ENCODE measurements around the gene UBC. TPM values are rescaled to one million over a fixed set of nuclear protein-coding genes. Genes with fewer than 3 reads are reported as not detected.

Gene UBC
- total RNA-seq (1,000 to 10,000 TPM in 2 of 5 donors, 100 to 1,000 TPM in 3; 786 to 1,410 (median 885) TPM), total RNA-seq (596 to 1,715 (median 851) reads per million in 29 experiments)
- total RNA-seq (2013): 1,313 TPM

DNA sequence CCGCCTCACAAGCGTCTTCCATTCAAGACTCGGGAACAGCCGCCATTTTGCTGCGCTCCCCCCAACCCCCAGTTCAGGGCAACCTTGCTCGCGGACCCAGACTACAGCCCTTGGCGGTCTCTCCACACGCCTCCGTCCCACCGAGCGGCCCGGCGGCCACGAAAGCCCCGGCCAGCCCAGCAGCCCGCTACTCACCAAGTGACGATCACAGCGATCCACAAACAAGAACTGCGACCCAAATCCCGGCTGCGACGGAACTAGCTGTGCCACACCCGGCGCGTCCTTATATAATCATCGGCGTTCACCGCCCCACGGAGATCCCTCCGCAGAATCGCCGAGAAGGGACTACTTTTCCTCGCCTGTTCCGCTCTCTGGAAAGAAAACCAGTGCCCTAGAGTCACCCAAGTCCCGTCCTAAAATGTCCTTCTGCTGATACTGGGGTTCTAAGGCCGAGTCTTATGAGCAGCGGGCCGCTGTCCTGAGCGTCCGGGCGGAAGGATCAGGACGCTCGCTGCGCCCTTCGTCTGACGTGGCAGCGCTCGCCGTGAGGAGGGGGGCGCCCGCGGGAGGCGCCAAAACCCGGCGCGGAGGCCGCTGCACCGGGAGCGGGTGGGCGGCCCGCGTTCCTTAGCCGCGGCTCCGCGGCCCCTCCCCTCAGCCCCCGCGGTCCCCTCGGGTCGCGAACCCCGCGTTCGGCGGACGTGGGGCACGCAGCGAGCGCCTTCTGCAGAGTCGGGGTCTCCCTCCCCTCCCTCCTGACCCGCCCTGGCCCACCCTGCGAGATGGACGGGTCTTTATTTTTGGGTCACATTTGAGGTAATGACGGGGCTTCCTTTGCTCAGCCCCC, at the start of gene UBC:
Gene UBC, minus strand, starts transcription at position 259 of the 847 bp plus-strand sequence. CDS start 879 bp downstream, outside the sequence.
- Histone ChIP-seq H3K9me3 (no peaks in the 10 kb centered on the region), H3K27ac (ENCODE audit: low read length) (peak within 1 kb of the TSS; percentile 97), H3K36me3 (ENCODE audit: control insufficient read depth in 2 of 2, extremely low read depth in 1 of 2, insufficient read depth in 1 of 2, low read length in 1 of 2) (peaks cover 5 to 17% of the 10 kb centered on the region in 2 donors), H3K27me3 (replicated peaks in 1 of 2; ENCODE audit: control insufficient read depth in 2 of 2, extremely low read depth in 1 of 2, insufficient read depth in 2 of 2, low read length in 1 of 2) (no peaks in the 10 kb centered on the region), H3K4me1 (ENCODE audit: control insufficient read depth in 1 of 2, extremely low read depth in 1 of 2, insufficient read depth in 2 of 2, low read length in 2 of 2) (peaks cover 44 to 64% of the 10 kb centered on the region in 2 experiments), H3K4me3 (ENCODE audit: control insufficient read depth in 1 of 2, extremely low read depth in 1 of 2, low read length in 1 of 2) (peak within 1 kb of the TSS; percentile 79 to 96)
- Mint-ChIP-seq H3K27ac (peak within 1 kb of the TSS; percentile 100), H3K27me3 (peaks cover 0 to 8% of the 10 kb centered on the region in 2 donors), H3K4me3 (peak within 1 kb of the TSS; percentile 99 to 100 (median 100)), H3K4me1 (peaks cover 80 to 92% (median 83%) of the 10 kb centered on the region in 3 donors), H3K36me3 (peaks cover 35% of the 10 kb centered on the region), H3K9me3 (no peaks in the 10 kb centered on the region)
- whole genome bisulfite sequencing (ENCODE audit: insufficient coverage): under 1% methylated on average over 73 of the region's 85 CpGs
- ATAC-seq (replicated peaks in 1 of 4) (peak; percentile 41 to 61 (median 46)), DNase-seq (peak; percentile 70 to 94 (median 88))
- ChIA-PET CTCF (interaction anchor here (0.6 to 2.5 kb wide), 6 partner anchors 13 to 34 kb away, joined by 3 to 16 read pairs (median 4); no protein-coding TSS in a partner anchor), POLR2A (interaction anchor here (0.6 to 1.3 kb wide), 4 partner anchors 13 to 26 kb away, joined by 3 to 15 read pairs (median 7); no protein-coding TSS in a partner anchor)

DNA sequence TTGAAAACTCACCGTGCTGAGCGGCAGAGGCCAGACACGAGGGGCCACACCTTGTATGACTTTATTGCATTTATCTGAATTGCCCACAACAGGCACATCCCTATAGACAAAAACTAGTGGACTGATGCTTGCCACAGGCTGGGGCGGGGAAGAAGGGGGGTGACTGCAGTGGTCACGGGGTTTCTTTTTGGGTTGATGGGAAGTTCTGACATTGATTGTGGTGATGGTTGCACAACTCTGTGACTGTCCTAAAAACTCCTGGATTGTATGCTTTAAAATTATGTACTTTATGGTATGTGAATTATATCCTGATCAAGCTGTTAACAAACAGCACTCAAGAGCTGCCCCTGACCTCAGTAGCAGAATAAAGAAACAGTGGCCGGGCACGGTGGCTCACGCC, 48.8 kb upstream of the UBC start:
- Histone ChIP-seq H3K27ac (ENCODE audit: low read length) (no peak overlapping the region), H3K4me1 (ENCODE audit: control insufficient read depth in 1 of 2, extremely low read depth in 1 of 2, insufficient read depth in 2 of 2, low read length in 2 of 2) (no peaks in the 10 kb centered on the region), H3K27me3 (replicated peaks in 1 of 2; ENCODE audit: control insufficient read depth in 2 of 2, extremely low read depth in 1 of 2, insufficient read depth in 2 of 2, low read length in 1 of 2) (no peaks in the 10 kb centered on the region), H3K36me3 (ENCODE audit: control insufficient read depth in 2 of 2, extremely low read depth in 1 of 2, insufficient read depth in 1 of 2, low read length in 1 of 2) (peaks cover 17 to 63% of the 10 kb centered on the region in 2 donors), H3K4me3 (ENCODE audit: control insufficient read depth in 1 of 2, extremely low read depth in 1 of 2, low read length in 1 of 2) (no peak overlapping the region), H3K9me3 (no peaks in the 10 kb centered on the region)
- Mint-ChIP-seq H3K9me3 (no peaks in the 10 kb centered on the region), H3K4me3 (no peak overlapping the region), H3K27ac (no peak overlapping the region), H3K36me3 (peaks cover 46% of the 10 kb centered on the region), H3K4me1 (peaks cover 0 to 4% (median 0%) of the 10 kb centered on the region in 3 donors), H3K27me3 (no peaks in the 10 kb centered on the region)
- 100% methylated on average over 1 of the region's 8 CpGs for WGBS (ENCODE audit: insufficient coverage)
- no peak for DNase-seq
- CTCF ChIA-PET: interaction anchor here in 1 of 2 donors (0.5 kb wide), 1 partner anchor 22 kb away, joined by 3 read pairs; no protein-coding TSS in a partner anchor
- POLR2A ChIA-PET: no interaction called here
- no peak for ATAC-seq (replicated peaks in 1 of 4)

DNA sequence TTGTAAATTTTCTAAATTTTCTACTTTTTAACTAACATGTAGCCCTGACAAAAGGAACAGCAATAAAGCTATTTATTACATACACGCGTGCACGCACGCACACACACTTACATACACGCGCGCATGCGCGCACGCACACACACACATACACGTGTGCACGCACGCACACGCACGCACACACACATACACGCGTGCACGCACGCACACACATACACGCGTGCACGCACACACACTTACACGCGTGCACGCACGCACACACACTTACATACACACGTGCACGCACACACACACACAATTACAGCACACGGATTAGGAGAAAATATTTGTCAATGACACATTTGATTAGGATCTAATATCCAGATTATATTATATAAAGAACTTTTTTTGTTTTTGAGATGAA, 46.6 kb upstream of the UBC start:
- Histone ChIP-seq H3K27ac (ENCODE audit: low read length) (no peak overlapping the region), H3K9me3 (no peaks in the 10 kb centered on the region), H3K4me1 (ENCODE audit: control insufficient read depth in 1 of 2, extremely low read depth in 1 of 2, insufficient read depth in 2 of 2, low read length in 2 of 2) (no peaks in the 10 kb centered on the region), H3K36me3 (ENCODE audit: control insufficient read depth in 2 of 2, extremely low read depth in 1 of 2, insufficient read depth in 1 of 2, low read length in 1 of 2) (peaks cover 29 to 61% of the 10 kb centered on the region in 2 donors), H3K27me3 (replicated peaks in 1 of 2; ENCODE audit: control insufficient read depth in 2 of 2, extremely low read depth in 1 of 2, insufficient read depth in 2 of 2, low read length in 1 of 2) (no peaks in the 10 kb centered on the region), H3K4me3 (ENCODE audit: control insufficient read depth in 1 of 2, extremely low read depth in 1 of 2, low read length in 1 of 2) (no peak overlapping the region)
- WGBS (ENCODE audit: insufficient coverage): 83% methylated on average over 22 of the region's 29 CpGs
- POLR2A ChIA-PET: no interaction called here
- peaks cover 60% of the 10 kb centered on the region for H3K36me3 Mint-ChIP-seq
- H3K4me3 Mint-ChIP-seq: no peak overlapping the region
- H3K4me1 Mint-ChIP-seq: peaks cover 0 to 4% (median 0%) of the 10 kb centered on the region in 3 donors
- no peaks in the 10 kb centered on the region for H3K27me3 Mint-ChIP-seq
- H3K27ac Mint-ChIP-seq: no peak overlapping the region
- no peaks in the 10 kb centered on the region for H3K9me3 Mint-ChIP-seq
- CTCF ChIA-PET: no interaction called here
- DNase-seq (no peak), ATAC-seq (replicated peaks in 1 of 4) (no peak)

- no peak overlapping the region for H3K27ac ChIP-seq (ENCODE audit: low read length)
- Mint-ChIP-seq H3K36me3 (peaks cover 46% of the 10 kb centered on the region), H3K27ac (no peak overlapping the region), H3K9me3 (no peaks in the 10 kb centered on the region), H3K27me3 (no peaks in the 10 kb centered on the region), H3K4me3 (no peak overlapping the region), H3K4me1 (peaks cover 0 to 2% (median 0%) of the 10 kb centered on the region in 3 donors)
- CTCF ChIA-PET: interaction anchor here in 1 of 2 donors (0.5 kb wide), 1 partner anchor 47 kb away, joined by 6 read pairs; no protein-coding TSS in a partner anchor
- no peaks in the 10 kb centered on the region for H3K9me3 ChIP-seq
- DNase-seq (no peak), ATAC-seq (replicated peaks in 1 of 4) (no peak)
- no peaks in the 10 kb centered on the region for H3K4me1 ChIP-seq (ENCODE audit: control insufficient read depth in 1 of 2, extremely low read depth in 1 of 2, insufficient read depth in 2 of 2, low read length in 2 of 2)
- no peaks in the 10 kb centered on the region for H3K27me3 ChIP-seq (replicated peaks in 1 of 2; ENCODE audit: control insufficient read depth in 2 of 2, extremely low read depth in 1 of 2, insufficient read depth in 2 of 2, low read length in 1 of 2)
- POLR2A ChIA-PET: no interaction called here
- peaks cover 42 to 49% of the 10 kb centered on the region in 2 donors for H3K36me3 ChIP-seq (ENCODE audit: control insufficient read depth in 2 of 2, extremely low read depth in 1 of 2, insufficient read depth in 1 of 2, low read length in 1 of 2)
- no peak overlapping the region for H3K4me3 ChIP-seq (ENCODE audit: control insufficient read depth in 1 of 2, extremely low read depth in 1 of 2, low read length in 1 of 2)
- 98% methylated on average over 16 of the region's 16 CpGs for WGBS (ENCODE audit: insufficient coverage)
Observed at GRCh38 chr12:124956571-124956970, 42.1 kb upstream of the UBC start.

- H3K4me3 Mint-ChIP-seq: no peak overlapping the region
Observed at GRCh38 chr12:124954771-124955170, 40.3 kb upstream of the UBC start.

DNA sequence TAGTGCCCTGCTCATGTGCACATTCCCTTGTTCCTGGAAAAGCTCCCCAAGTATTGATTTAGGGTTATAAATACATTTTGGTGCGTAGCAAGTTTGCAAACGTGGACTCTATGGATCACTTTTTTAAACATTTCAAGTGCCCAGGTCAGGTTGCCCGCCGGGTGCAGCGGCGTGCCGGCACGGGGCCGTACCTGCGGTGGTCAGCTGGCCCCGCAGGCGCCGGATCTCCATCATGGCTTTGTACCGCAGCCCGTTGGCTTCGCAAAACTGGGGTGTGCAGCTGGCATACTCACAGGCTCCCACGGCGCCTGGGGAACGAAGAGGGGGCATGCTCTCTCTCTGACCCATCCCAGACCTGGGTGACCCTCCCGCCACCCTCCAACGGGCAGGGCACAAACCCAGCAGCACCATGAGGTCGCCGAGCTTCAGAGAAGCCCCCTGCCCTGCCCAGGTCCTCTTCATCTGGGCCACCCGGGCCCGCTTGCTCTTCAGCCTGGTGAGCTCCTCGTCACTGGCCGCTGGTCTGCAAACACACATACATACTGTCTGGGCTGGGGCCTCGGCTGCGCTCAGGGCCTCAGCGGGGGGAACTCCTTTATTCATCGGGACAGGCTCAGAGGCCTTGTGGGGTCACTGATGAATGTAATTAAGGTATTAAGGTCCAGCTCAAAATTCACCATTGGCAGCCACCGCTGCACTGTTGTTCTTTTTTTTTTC, 39.4 kb upstream of the UBC start:
- peaks cover 49% of the 10 kb centered on the region for H3K36me3 Mint-ChIP-seq
- peaks cover 44 to 55% of the 10 kb centered on the region in 2 donors for H3K36me3 ChIP-seq (ENCODE audit: control insufficient read depth in 2 of 2, extremely low read depth in 1 of 2, insufficient read depth in 1 of 2, low read length in 1 of 2)

More at GRCh38 chr12:124954771-124955170, 40.3 kb upstream of the UBC start:
- ATAC-seq (replicated peaks in 1 of 4) (no peak), DNase-seq (no peak)
- ChIA-PET CTCF (no interaction called here), POLR2A (interaction anchor here in 1 of 2 donors (0.6 kb wide), 1 partner anchor 244 kb away, joined by 5 read pairs; no protein-coding TSS in a partner anchor)
- Histone ChIP-seq H3K27ac (ENCODE audit: low read length) (no peak overlapping the region), H3K36me3 (ENCODE audit: control insufficient read depth in 2 of 2, extremely low read depth in 1 of 2, insufficient read depth in 1 of 2, low read length in 1 of 2) (peaks cover 46 to 49% of the 10 kb centered on the region in 2 donors), H3K27me3 (replicated peaks in 1 of 2; ENCODE audit: control insufficient read depth in 2 of 2, extremely low read depth in 1 of 2, insufficient read depth in 2 of 2, low read length in 1 of 2) (no peaks in the 10 kb centered on the region), H3K9me3 (no peaks in the 10 kb centered on the region), H3K4me1 (ENCODE audit: control insufficient read depth in 1 of 2, extremely low read depth in 1 of 2, insufficient read depth in 2 of 2, low read length in 2 of 2) (no peaks in the 10 kb centered on the region), H3K4me3 (ENCODE audit: control insufficient read depth in 1 of 2, extremely low read depth in 1 of 2, low read length in 1 of 2) (no peak overlapping the region)
- WGBS (ENCODE audit: insufficient coverage): 94% methylated on average over 4 of the region's 4 CpGs
- no peak overlapping the region for H3K27ac Mint-ChIP-seq
- H3K4me1 Mint-ChIP-seq: no peaks in the 10 kb centered on the region
- H3K9me3 Mint-ChIP-seq: no peaks in the 10 kb centered on the region
- H3K36me3 Mint-ChIP-seq: peaks cover 47% of the 10 kb centered on the region
- no peaks in the 10 kb centered on the region for H3K27me3 Mint-ChIP-seq

More for the DNA sequence above, 39.4 kb upstream of the UBC start:
- H3K4me3 Mint-ChIP-seq: no peak overlapping the region
- no peak overlapping the region for H3K27ac Mint-ChIP-seq
- H3K27me3 Mint-ChIP-seq: no peaks in the 10 kb centered on the region
- no peaks in the 10 kb centered on the region for H3K27me3 ChIP-seq (replicated peaks in 1 of 2; ENCODE audit: control insufficient read depth in 2 of 2, extremely low read depth in 1 of 2, insufficient read depth in 2 of 2, low read length in 1 of 2)
- no peak overlapping the region for H3K4me3 ChIP-seq (ENCODE audit: control insufficient read depth in 1 of 2, extremely low read depth in 1 of 2, low read length in 1 of 2)
- no peaks in the 10 kb centered on the region for H3K4me1 Mint-ChIP-seq
- POLR2A ChIA-PET: no interaction called here
- no peaks in the 10 kb centered on the region for H3K4me1 ChIP-seq (ENCODE audit: control insufficient read depth in 1 of 2, extremely low read depth in 1 of 2, insufficient read depth in 2 of 2, low read length in 2 of 2)
- DNase-seq (no peak), ATAC-seq (replicated peaks in 1 of 4) (no peak)
- CTCF ChIA-PET: interaction anchor here in 1 of 2 donors (0.6 kb wide), 1 partner anchor 1208 kb away, joined by 3 read pairs; no protein-coding TSS in a partner anchor
- no peaks in the 10 kb centered on the region for H3K9me3 Mint-ChIP-seq
- no peaks in the 10 kb centered on the region for H3K9me3 ChIP-seq
- H3K27ac ChIP-seq (ENCODE audit: low read length): no peak overlapping the region
- WGBS (ENCODE audit: insufficient coverage): over 99% methylated on average over 15 of the region's 32 CpGs

All from T-cell (primary cell).